ENCODE results near the gene MAGI2.

Gene MAGI2

DNA sequence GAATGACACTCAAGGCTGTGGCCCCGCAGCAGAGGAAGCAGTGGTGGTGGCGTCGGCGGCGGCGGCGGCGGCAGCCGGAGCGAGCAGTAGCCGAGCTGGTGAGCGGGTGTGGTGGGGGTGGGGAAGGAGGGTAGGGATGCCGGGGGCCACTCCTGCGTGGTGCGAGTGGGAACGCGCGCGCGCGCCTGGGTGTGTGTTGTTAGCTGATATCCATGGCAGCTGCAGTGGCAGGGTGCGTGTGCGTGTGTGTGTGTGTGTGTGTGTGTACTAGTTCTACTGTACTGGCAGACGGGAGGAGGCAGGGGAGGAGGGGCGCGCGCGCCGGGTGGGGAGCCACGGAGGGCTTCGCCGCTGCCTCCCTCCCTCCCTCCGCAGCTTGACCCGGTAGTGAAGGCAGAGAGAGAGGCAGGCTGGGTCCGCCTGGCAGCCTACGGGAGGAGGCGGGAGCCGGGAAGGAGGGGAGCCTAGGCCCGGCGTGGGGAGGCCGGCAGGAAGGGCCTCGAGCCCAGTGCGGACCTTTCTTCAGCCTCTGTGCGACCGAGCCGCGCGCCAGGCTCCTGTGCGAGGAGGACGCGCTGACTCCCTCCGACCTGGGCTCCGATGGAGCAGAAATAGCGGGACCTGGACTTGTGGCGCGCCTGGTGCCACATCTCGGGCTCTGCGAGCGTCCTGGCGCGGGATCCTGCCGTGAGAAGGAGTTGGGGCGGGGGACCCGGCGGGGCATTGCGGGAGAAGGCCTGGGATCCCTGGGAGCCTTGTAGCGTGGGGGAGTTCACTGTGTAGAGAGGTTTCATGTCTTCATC, at the start of gene MAGI2:
Gene MAGI2, minus strand, starts transcription at position 110 of the 803 bp plus-strand sequence. CDS start 347 bp downstream, outside the sequence.
- H3K4me3 ChIP-seq (ENCODE audit: low read depth, low read length), result peak within 1 kb of the TSS; percentile 59
- no peak for DNase-seq (ENCODE audit: low read depth)
- TF ChIP-seq, protein P1, sequence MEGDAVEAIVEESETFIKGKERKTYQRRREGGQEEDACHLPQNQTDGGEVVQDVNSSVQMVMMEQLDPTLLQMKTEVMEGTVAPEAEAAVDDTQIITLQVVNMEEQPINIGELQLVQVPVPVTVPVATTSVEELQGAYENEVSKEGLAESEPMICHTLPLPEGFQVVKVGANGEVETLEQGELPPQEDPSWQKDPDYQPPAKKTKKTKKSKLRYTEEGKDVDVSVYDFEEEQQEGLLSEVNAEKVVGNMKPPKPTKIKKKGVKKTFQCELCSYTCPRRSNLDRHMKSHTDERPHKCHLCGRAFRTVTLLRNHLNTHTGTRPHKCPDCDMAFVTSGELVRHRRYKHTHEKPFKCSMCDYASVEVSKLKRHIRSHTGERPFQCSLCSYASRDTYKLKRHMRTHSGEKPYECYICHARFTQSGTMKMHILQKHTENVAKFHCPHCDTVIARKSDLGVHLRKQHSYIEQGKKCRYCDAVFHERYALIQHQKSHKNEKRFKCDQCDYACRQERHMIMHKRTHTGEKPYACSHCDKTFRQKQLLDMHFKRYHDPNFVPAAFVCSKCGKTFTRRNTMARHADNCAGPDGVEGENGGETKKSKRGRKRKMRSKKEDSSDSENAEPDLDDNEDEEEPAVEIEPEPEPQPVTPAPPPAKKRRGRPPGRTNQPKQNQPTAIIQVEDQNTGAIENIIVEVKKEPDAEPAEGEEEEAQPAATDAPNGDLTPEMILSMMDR (IDR thresholded peaks at IDR 0.05; ENCODE audit: low read depth, low read length, missing control alignments), result no peak
- in situ Hi-C loops (cut with HindIII; ENCODE audit: low sequenced_read_pairs), result no loop called here

DNA sequence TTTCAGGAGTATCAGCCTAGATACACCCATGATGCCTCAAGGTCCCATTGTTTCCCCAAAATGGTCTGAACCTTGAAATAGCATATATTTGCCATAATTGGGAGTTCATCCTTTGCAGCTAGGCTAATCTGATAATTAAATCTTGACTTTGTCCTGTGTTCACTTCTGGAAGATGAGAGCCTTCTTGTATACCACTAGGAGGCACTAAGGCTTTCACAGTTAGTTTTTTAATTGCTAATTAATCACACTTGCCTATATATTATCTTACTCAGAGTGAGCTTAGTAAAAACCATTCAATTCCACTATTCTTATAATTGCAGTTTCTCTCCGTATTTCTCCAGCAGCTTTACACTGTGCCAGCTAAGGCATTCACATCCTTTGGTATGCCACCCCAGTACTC, 48.7 kb upstream of the MAGI2 start:
- no peak for DNase-seq (ENCODE audit: low read depth)
- TF ChIP-seq, protein P1 (IDR thresholded peaks at IDR 0.05; ENCODE audit: low read depth, low read length, missing control alignments), result no peak
- in situ Hi-C loops (cut with HindIII; ENCODE audit: low sequenced_read_pairs), result no loop called here
- no peak overlapping the region for H3K4me3 ChIP-seq (ENCODE audit: low read depth, low read length)

DNA sequence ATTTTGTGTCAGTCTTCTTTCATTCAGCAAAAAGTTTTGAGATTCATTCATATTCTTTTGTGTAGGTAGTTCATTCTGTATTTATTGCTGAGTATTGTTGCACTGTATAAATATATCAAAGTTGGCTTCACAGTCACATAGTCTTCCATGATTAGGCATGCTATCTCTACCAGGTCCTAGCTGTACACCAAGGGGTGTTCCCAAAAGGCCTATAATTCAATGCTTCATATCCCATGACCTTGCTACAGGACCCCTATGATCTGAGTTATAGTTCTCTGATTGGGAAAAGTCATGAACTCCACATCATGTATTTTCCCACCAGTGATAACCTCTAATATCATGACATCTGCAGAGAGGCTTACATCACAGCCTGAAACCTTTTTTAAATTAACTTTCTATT, 47.3 kb upstream of the MAGI2 start:
- no peak overlapping the region for H3K4me3 ChIP-seq (ENCODE audit: low read depth, low read length)
- TF ChIP-seq, protein P1 (IDR thresholded peaks at IDR 0.05; ENCODE audit: low read depth, low read length, missing control alignments), result no peak
- DNase-seq (ENCODE audit: low read depth), result no peak
- in situ Hi-C loops (cut with HindIII; ENCODE audit: low sequenced_read_pairs), result no loop called here

DNA sequence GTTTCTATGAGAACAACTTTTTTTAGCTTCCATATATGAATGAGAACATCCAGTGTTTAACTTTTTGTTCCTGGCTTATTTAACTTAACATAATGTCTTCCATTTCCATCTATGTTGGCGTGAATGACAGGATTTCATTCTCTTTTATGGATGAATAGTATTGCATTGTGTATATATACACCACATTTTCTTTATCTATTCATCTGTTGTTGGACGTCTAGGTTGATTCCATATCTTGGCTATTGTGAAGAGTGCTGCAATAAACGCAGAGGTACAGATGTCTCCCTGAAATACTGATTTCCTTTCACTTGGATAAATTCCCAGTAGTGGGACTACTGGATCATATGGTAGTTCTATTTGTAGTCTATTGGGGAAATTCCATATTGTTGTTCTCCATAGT, 44.3 kb upstream of the MAGI2 start:
- TF ChIP-seq, protein P1 (IDR thresholded peaks at IDR 0.05; ENCODE audit: low read depth, low read length, missing control alignments), result no peak
- no peak overlapping the region for H3K4me3 ChIP-seq (ENCODE audit: low read depth, low read length)
- in situ Hi-C loops (cut with HindIII; ENCODE audit: low sequenced_read_pairs), result no loop called here
- DNase-seq (ENCODE audit: low read depth), result no peak

DNA sequence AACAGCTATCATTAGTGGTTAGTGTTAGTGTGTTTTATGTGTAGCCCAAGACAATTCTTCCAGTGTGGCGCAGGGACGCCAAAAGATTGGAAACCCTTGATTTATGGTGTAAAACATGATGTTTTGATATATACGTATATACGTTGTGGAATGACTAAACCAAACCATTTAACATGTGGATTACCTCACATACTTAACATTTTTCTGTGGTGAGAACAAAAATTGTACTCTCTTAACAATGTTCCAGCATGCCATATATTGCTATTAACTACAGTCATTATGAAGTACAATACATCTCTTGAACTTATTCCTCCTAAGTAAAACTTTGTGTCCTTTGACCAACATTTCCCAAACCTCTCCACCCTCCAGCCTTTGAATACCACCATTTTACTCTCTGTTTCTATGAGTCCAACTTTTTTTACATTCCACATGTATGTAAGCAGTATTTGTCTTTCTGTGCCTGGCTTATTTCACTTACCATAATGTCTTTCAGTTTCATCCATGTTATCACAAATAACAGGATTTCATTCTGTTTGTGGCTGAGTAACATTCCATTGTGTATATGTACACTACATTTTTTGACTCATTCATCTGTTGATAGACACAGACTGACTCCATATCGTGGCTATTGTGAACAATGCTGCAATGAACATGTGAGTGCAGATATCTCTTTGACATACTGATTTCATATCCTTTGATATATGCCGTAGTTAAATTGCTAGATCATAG, 42.2 kb upstream of the MAGI2 start:
- H3K4me3 ChIP-seq (ENCODE audit: low read depth, low read length), result no peak overlapping the region
- in situ Hi-C loops (cut with HindIII; ENCODE audit: low sequenced_read_pairs), result no loop called here
- peak; percentile 66 for DNase-seq (ENCODE audit: low read depth)
- TF ChIP-seq, protein P1 (IDR thresholded peaks at IDR 0.05; ENCODE audit: low read depth, low read length, missing control alignments), result no peak

DNA sequence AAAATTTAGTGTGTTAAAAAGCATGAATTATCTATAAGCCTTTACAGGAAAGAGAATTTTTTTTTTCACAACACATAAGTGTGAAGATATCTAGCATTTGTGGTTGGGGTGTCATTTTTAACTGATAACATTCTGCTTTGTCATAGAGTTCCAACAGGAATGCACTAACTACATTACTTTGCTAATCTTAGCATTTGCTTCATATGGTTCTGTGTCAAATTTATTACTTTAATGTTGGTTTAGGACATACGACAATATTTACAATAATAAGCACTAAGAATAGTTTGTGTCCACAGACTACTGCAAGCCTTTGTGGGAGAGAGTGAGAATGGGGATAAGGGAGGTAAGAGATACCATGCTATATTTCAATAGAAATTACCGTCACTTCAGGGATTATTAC, 40.6 kb upstream of the MAGI2 start:
- TF ChIP-seq, protein P1 (IDR thresholded peaks at IDR 0.05; ENCODE audit: low read depth, low read length, missing control alignments), result no peak
- in situ Hi-C loops (cut with HindIII; ENCODE audit: low sequenced_read_pairs), result no loop called here
- no peak for DNase-seq (ENCODE audit: low read depth)
- no peak overlapping the region for H3K4me3 ChIP-seq (ENCODE audit: low read depth, low read length)

Data from astrocyte of the cerebellum (primary cell).